SK-N-SH treated with all-trans-retinoic acid at 6 μM for 48 hours (cell line): ENCODE results near the gene POU4F1.

Source experiments
- ARNTL ChIP-seq: fragments of 450-650 bp; formaldehyde crosslinking; IDR thresholded peaks from 2 replicates; pipeline ENCODE4 v1.5.0; 2020; ENCODE audit warnings: low read depth, mild to moderate bottlenecking, moderate library complexity, borderline replicate concordance
- TCF4 ChIP-seq: fragments of 250-450 bp; sonication (Bioruptor Pico); IDR thresholded peaks from 2 replicates; pipeline ENCODE4 v1.8.0; 2021; ENCODE audit warnings: mild to moderate bottlenecking, moderate library complexity, borderline replicate concordance

GRCh38 chr13:78569029-78569428, 34.3 kb downstream of the POU4F1 start:
- TF ChIP-seq ARNTL (CRISPR knock-in tag), result no peak
- no peak for TF ChIP-seq TCF4
